ENCODE measurements around the gene COL4A3. TPM values are rescaled to one million over a fixed set of nuclear protein-coding genes. Genes with fewer than 3 reads are reported as not detected.

The COL4A3 gene
- total RNA-seq, 1 donor from 2014 or later: not detected

DNA sequence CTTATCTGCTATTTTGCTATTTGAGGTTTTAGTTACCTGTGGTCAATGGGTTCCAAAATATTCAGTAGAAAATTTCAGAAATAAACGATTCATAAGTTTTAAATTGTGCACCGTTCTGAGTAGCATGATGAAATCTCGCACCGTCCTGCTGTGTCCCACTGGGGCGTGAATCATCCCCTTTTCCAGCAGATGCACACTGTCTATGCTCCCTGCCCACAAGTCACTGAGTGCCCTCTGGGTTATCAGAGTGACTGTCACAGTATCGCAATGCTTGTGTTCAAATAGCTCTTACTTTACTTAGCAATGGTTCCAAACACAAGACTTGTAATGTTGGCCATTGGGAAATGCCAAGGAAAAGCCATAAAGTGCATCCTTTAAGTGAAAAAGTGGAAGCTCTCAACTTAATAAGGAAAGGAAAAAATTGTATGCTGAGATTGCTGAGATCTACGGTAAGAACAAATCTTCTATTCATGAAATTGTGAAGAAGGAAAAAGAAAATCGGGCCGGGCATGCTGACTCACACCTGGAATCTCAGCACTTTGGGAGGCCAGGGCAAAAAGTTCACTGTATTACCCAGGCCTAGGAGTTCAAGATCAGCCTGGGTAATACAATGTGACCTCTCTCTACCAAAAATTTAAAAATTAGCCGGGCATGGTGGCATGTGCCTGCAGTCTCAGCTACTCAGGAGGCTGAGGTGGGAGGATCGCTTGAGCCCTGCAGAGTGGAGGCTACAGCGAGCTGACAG lies 13.3 kb downstream of the COL4A3 start:
- H3K4me3 Mint-ChIP-seq (ENCODE audit: unreplicated experiment): no peak overlapping the region
- FAIRE-seq (no peak), DNase-seq (ENCODE audit: low read depth) (no peak)
- no peaks in the 10 kb centered on the region for H3K79me2 ChIP-seq (ENCODE audit: insufficient read depth, low read length)
- no peak overlapping the region for H3K4me3 ChIP-seq (ENCODE audit: insufficient read depth, low read depth, low read length)
- H3K4me1 Mint-ChIP-seq (ENCODE audit: low read depth, unreplicated experiment): peaks cover 2% of the 10 kb centered on the region
- H4K20me1 ChIP-seq (ENCODE audit: insufficient read depth, low read length): no peaks in the 10 kb centered on the region
- no peaks in the 10 kb centered on the region for H3K9me3 ChIP-seq (ENCODE audit: insufficient read depth, low read depth, low read length)
- no peak overlapping the region for H3K4me2 ChIP-seq (ENCODE audit: low read length)
- H3K4me1 ChIP-seq (ENCODE audit: insufficient read depth, low read length): no peaks in the 10 kb centered on the region
- TF ChIP-seq EZH2 (IDR thresholded peaks at IDR 0.05; ENCODE audit: insufficient read depth, low read length): no peak
- TF ChIP-seq, protein P1, sequence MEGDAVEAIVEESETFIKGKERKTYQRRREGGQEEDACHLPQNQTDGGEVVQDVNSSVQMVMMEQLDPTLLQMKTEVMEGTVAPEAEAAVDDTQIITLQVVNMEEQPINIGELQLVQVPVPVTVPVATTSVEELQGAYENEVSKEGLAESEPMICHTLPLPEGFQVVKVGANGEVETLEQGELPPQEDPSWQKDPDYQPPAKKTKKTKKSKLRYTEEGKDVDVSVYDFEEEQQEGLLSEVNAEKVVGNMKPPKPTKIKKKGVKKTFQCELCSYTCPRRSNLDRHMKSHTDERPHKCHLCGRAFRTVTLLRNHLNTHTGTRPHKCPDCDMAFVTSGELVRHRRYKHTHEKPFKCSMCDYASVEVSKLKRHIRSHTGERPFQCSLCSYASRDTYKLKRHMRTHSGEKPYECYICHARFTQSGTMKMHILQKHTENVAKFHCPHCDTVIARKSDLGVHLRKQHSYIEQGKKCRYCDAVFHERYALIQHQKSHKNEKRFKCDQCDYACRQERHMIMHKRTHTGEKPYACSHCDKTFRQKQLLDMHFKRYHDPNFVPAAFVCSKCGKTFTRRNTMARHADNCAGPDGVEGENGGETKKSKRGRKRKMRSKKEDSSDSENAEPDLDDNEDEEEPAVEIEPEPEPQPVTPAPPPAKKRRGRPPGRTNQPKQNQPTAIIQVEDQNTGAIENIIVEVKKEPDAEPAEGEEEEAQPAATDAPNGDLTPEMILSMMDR (IDR thresholded peaks at IDR 0.05; ENCODE audit: insufficient read depth, low read depth, low read length): no peak
- H2AFZ ChIP-seq (ENCODE audit: low read depth, low read length): no peak overlapping the region
- H3K27ac ChIP-seq (ENCODE audit: low read depth, low read length): no peak overlapping the region
- H3K9ac ChIP-seq (ENCODE audit: low read length): no peak overlapping the region
- H3K9me3 Mint-ChIP-seq (ENCODE audit: unreplicated experiment): no peaks in the 10 kb centered on the region
- no peak overlapping the region for H3K27ac Mint-ChIP-seq (ENCODE audit: unreplicated experiment)
- no peaks in the 10 kb centered on the region for H3K27me3 ChIP-seq (ENCODE audit: insufficient read depth, low read length)
- H3K36me3 ChIP-seq (ENCODE audit: insufficient read depth, low read length): no peaks in the 10 kb centered on the region
- H3K27me3 Mint-ChIP-seq (ENCODE audit: low read depth, unreplicated experiment): no peaks in the 10 kb centered on the region
- no peaks in the 10 kb centered on the region for H3K36me3 Mint-ChIP-seq (ENCODE audit: low read depth, unreplicated experiment)

DNA sequence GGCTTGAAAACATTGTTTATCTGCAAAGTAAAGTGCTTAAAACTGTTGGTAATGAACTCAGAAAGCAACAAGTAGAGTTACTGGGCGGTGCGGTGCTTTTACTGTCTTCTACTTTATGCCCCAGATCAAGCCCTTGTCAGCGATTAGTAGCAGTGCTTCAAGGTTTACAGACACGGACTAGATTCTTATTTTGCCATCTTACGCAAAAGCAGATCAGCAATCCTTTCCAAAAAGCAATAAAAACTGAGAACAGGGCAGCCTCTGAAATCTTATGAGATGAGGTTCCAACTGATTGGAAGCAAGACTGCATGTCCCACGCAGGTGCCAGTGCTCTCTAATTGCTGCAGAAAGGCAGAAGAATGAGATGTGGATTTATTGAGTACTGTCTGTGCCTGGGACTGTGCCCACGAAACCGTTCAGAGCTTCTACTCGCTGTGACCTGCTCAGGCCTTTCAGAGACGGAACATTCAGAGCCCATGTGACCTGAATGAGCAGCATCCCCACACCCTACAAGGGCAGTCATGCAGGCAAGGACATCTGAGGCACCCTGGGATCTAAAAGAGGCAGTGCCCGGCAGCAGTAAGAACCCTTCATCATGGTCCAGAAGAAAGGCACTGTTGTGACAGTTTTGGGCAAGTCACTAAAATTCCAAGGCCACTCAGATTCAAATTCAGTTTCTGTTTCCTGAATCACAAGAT lies 15.7 kb downstream of the COL4A3 start:
- Histone ChIP-seq H3K4me1 (ENCODE audit: insufficient read depth, low read length) (no peaks in the 10 kb centered on the region), H4K20me1 (ENCODE audit: insufficient read depth, low read length) (no peaks in the 10 kb centered on the region), H3K27me3 (ENCODE audit: insufficient read depth, low read length) (no peaks in the 10 kb centered on the region), H2AFZ (ENCODE audit: low read depth, low read length) (peak overlapping the region; percentile 21), H3K9me3 (ENCODE audit: insufficient read depth, low read depth, low read length) (no peaks in the 10 kb centered on the region), H3K4me2 (ENCODE audit: low read length) (no peak overlapping the region), H3K4me3 (ENCODE audit: insufficient read depth, low read depth, low read length) (no peak overlapping the region), H3K27ac (ENCODE audit: low read depth, low read length) (no peak overlapping the region), H3K79me2 (ENCODE audit: insufficient read depth, low read length) (no peaks in the 10 kb centered on the region), H3K9ac (ENCODE audit: low read length) (no peak overlapping the region), H3K36me3 (ENCODE audit: insufficient read depth, low read length) (no peaks in the 10 kb centered on the region)
- Mint-ChIP-seq H3K36me3 (ENCODE audit: low read depth, unreplicated experiment) (no peaks in the 10 kb centered on the region), H3K9me3 (ENCODE audit: unreplicated experiment) (no peaks in the 10 kb centered on the region), H3K27ac (ENCODE audit: unreplicated experiment) (peak overlapping the region; percentile 14), H3K4me3 (ENCODE audit: unreplicated experiment) (no peak overlapping the region), H3K27me3 (ENCODE audit: low read depth, unreplicated experiment) (no peaks in the 10 kb centered on the region), H3K4me1 (ENCODE audit: low read depth, unreplicated experiment) (peaks cover 2% of the 10 kb centered on the region)
- no peak for TF ChIP-seq EZH2 (IDR thresholded peaks at IDR 0.05; ENCODE audit: insufficient read depth, low read length)
- TF ChIP-seq, protein P1 (IDR thresholded peaks at IDR 0.05; ENCODE audit: insufficient read depth, low read depth, low read length): no peak
- no peak for DNase-seq (ENCODE audit: low read depth)
- no peak for FAIRE-seq

DNA sequence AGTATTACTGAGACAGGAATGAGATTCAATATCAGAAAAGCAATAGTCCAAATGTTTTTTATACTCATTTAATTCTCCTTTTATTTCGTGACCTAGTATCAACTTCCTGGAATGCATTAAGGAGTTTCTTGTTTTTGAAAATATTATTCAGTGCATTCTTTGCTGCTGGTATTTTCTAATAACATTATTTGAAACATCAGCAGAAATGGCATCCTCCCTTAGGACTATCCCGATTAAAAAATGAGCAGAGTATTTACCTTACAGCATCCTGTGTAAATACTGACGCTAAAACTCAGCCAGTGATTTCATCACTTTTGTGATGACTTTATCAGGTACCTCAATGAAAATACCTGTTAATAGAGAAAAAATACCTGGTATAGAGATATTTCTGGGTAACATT lies 16.3 kb downstream of the COL4A3 start:
- Histone ChIP-seq H3K27ac (ENCODE audit: low read depth, low read length) (no peak overlapping the region), H4K20me1 (ENCODE audit: insufficient read depth, low read length) (no peaks in the 10 kb centered on the region), H3K9me3 (ENCODE audit: insufficient read depth, low read depth, low read length) (no peaks in the 10 kb centered on the region), H3K4me1 (ENCODE audit: insufficient read depth, low read length) (no peaks in the 10 kb centered on the region), H3K36me3 (ENCODE audit: insufficient read depth, low read length) (no peaks in the 10 kb centered on the region), H3K9ac (ENCODE audit: low read length) (no peak overlapping the region), H3K79me2 (ENCODE audit: insufficient read depth, low read length) (no peaks in the 10 kb centered on the region), H3K27me3 (ENCODE audit: insufficient read depth, low read length) (no peaks in the 10 kb centered on the region), H3K4me2 (ENCODE audit: low read length) (no peak overlapping the region), H3K4me3 (ENCODE audit: insufficient read depth, low read depth, low read length) (no peak overlapping the region), H2AFZ (ENCODE audit: low read depth, low read length) (peak overlapping the region; percentile 21)
- no peaks in the 10 kb centered on the region for H3K9me3 Mint-ChIP-seq (ENCODE audit: unreplicated experiment)
- no peaks in the 10 kb centered on the region for H3K36me3 Mint-ChIP-seq (ENCODE audit: low read depth, unreplicated experiment)
- no peak for FAIRE-seq
- no peaks in the 10 kb centered on the region for H3K27me3 Mint-ChIP-seq (ENCODE audit: low read depth, unreplicated experiment)
- H3K27ac Mint-ChIP-seq (ENCODE audit: unreplicated experiment): peak overlapping the region; percentile 14
- H3K4me3 Mint-ChIP-seq (ENCODE audit: unreplicated experiment): no peak overlapping the region
- TF ChIP-seq, protein P1 (IDR thresholded peaks at IDR 0.05; ENCODE audit: insufficient read depth, low read depth, low read length): no peak
- no peak for TF ChIP-seq EZH2 (IDR thresholded peaks at IDR 0.05; ENCODE audit: insufficient read depth, low read length)
- H3K4me1 Mint-ChIP-seq (ENCODE audit: low read depth, unreplicated experiment): peaks cover 2% of the 10 kb centered on the region
- DNase-seq (ENCODE audit: low read depth): no peak
